CD8-positive, alpha-beta memory T cell (primary cell): Measurements from ENCODE around the gene PECR. TPM values are rescaled to one million over a fixed set of nuclear protein-coding genes. Genes with fewer than 3 reads are reported as not detected.

Source experiments
- CTCF ChIA-PET: fragments of 350-600 bp; sonication (Branson Sonifier 250); formaldehyde crosslinking; loops from one replicate; lab custom pipeline; 2021; ENCODE audit warnings: antibody characterized with exemption; lab: Charles Lee
- POLR2A ChIA-PET: fragments of 350-600 bp; sonication (Branson Sonifier 250); formaldehyde crosslinking; loops from one replicate; lab custom pipeline; 2021; ENCODE audit warnings: antibody characterized with exemption; lab: Charles Lee
- DNase-seq, 5 donors: peaks; one replicate each; pipeline versions ENCODE4 v3.0.0 to v3.0.0-alpha.2; 2020 to 2022; ENCODE audit warnings: mixed read lengths in 1 of 5
- H3K27ac ChIP-seq: one replicate; pipeline ENCODE4 v1.7.0; 2013; ENCODE audit warnings: low read depth, mild to moderate bottlenecking, low read length, moderate library complexity
- H3K27me3 ChIP-seq: 2 replicates; pipeline ENCODE4 v1.7.0; 2013; ENCODE audit warnings: low read length, mild to moderate bottlenecking; ENCODE audit not compliant: insufficient read depth, poor library complexity, severe bottlenecking
- H3K36me3 ChIP-seq: 2 replicates; pipeline ENCODE4 v1.7.0; 2013; ENCODE audit warnings: mild to moderate bottlenecking, low read length, moderate library complexity; ENCODE audit not compliant: insufficient read depth
- H3K4me1 ChIP-seq: 2 replicates; pipeline ENCODE4 v1.7.0; 2013; ENCODE audit warnings: mild to moderate bottlenecking, low read length, moderate library complexity; ENCODE audit not compliant: insufficient read depth
- H3K4me3 ChIP-seq: 2 replicates; pipeline ENCODE4 v1.7.0; 2013; ENCODE audit warnings: mild to moderate bottlenecking, low read length
- H3K9me3 ChIP-seq: 2 replicates; pipeline ENCODE4 v1.7.0; 2013; ENCODE audit warnings: mild to moderate bottlenecking, low read length
- H3K27ac Mint-ChIP-seq, 8 donors: one replicate each; pipeline ENCODE4 v1.8.0; 2020 to 2021; ENCODE audit warnings: mixed read lengths in 8 of 8, mild to moderate bottlenecking in 6 of 8, inconsistent platforms in 3 of 8, moderate library complexity in 3 of 8
- H3K27me3 Mint-ChIP-seq, 2 donors: one replicate each; pipeline ENCODE4 v1.8.0; 2020 to 2021; ENCODE audit warnings: mixed read lengths in 2 of 2, mild to moderate bottlenecking in 1 of 2, moderate library complexity in 1 of 2
- H3K36me3 Mint-ChIP-seq, 3 donors: one replicate each; pipeline ENCODE4 v1.8.0; 2020 to 2021; ENCODE audit warnings: mixed read lengths in 3 of 3, inconsistent platforms in 1 of 3, mild to moderate bottlenecking in 1 of 3
- H3K4me1 Mint-ChIP-seq, 3 donors: one replicate each; pipeline ENCODE4 v1.8.0; 2020 to 2021; ENCODE audit warnings: mixed read lengths in 3 of 3, inconsistent platforms in 1 of 3, mild to moderate bottlenecking in 1 of 3
- H3K4me3 Mint-ChIP-seq, 7 donors: one replicate each; pipeline ENCODE4 v1.8.0; 2020 to 2021; ENCODE audit warnings: mixed read lengths in 7 of 7, mild to moderate bottlenecking in 6 of 7, moderate library complexity in 4 of 7, inconsistent platforms in 2 of 7
- H3K9me3 Mint-ChIP-seq, 5 donors: one replicate each; pipeline ENCODE4 v1.8.0; 2020 to 2022; ENCODE audit warnings: mixed read lengths in 5 of 5, mild to moderate bottlenecking in 3 of 5, moderate library complexity in 2 of 5, inconsistent platforms in 1 of 5
- polyA plus RNA-seq: library from polyadenylated mRNA; unstranded; fragments of 300-500 nt; fragmentation: Illumina TruSeq; gene quantifications from one replicate; pipeline ENCODE4 v1.2.3, GENCODE V29; 2021
- total RNA-seq, 2 experiments: library from RNA; stranded (reverse); gene quantifications; one replicate each; pipeline ENCODE4 v1.2.3, GENCODE V29; 2021

The PECR gene
- total and polyA plus RNA-seq, 3 experiments from 2014 or later, result 10.5 to 24.4 (median 12.6) TPM

DNA sequence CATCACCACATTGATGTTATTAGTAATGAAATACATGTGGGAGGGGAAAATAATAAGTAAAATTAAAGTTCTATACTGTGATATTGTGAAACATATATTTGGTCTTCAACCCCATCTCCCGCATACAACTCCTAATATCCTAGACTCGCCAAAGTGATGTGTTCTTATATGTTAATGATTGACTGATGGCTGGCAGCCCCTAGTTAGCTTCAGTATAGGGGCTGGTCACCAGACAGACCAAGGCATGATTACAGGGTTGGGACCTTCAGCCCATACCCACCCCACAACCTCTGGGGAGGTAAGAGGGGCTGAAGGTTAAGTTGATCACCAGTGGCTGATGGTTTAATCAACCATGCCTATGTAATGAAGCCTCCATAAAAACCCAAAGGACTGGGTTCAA is 40.2 kb downstream of the PECR start:
- Histone ChIP-seq H3K9me3 (no peaks in the 10 kb centered on the region), H3K4me1 (no peaks in the 10 kb centered on the region), H3K36me3 (peaks cover 15% of the 10 kb centered on the region), H3K27me3 (no peaks in the 10 kb centered on the region), H3K27ac (no peak overlapping the region), H3K4me3 (no peak overlapping the region)
- H3K9me3 Mint-ChIP-seq, result no peaks in the 10 kb centered on the region
- no peak overlapping the region for H3K4me3 Mint-ChIP-seq
- ChIA-PET POLR2A (no interaction called here), CTCF (no interaction called here)
- peaks cover 6 to 61% (median 16%) of the 10 kb centered on the region in 3 donors for H3K36me3 Mint-ChIP-seq
- H3K27me3 Mint-ChIP-seq, result no peaks in the 10 kb centered on the region
- H3K27ac Mint-ChIP-seq, result no peak overlapping the region
- DNase-seq, result no peak
- no peaks in the 10 kb centered on the region for H3K4me1 Mint-ChIP-seq

DNA sequence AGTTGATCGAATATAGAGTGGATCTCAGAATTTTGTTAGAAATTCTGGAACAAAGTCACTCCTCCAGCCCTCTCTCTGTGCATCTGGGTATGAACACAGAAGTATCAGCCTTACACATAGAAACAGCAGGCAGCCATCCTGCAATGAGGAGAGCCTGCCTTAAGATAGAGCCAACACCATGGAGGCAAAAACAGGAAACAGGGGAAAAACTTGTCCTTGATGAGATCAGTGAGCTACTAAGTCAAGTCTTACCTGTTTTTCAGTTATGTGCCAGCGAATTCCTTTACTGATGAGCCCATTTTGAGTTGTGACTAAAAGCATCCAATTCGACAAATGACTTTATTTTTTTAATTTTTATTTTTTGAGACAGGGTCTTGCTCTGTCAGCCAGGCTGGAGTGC is 41.7 kb downstream of the PECR start:
- Mint-ChIP-seq H3K9me3 (no peaks in the 10 kb centered on the region), H3K4me1 (no peaks in the 10 kb centered on the region), H3K36me3 (peaks cover 6 to 61% (median 14%) of the 10 kb centered on the region in 3 donors), H3K4me3 (no peak overlapping the region), H3K27ac (peak overlapping the region in 3 of 8 donors; percentile 25 to 74 (median 47)), H3K27me3 (no peaks in the 10 kb centered on the region)
- H3K4me3 ChIP-seq, result no peak overlapping the region
- H3K4me1 ChIP-seq, result no peaks in the 10 kb centered on the region
- H3K27ac ChIP-seq, result no peak overlapping the region
- peaks cover 16% of the 10 kb centered on the region for H3K36me3 ChIP-seq
- no peaks in the 10 kb centered on the region for H3K27me3 ChIP-seq
- no peaks in the 10 kb centered on the region for H3K9me3 ChIP-seq
- POLR2A ChIA-PET, result no interaction called here
- CTCF ChIA-PET, result interaction anchor here (0.8 kb wide), 1 partner anchor 27 kb away, joined by 3 read pairs; no protein-coding TSS in a partner anchor
- no peak for DNase-seq

- no peak overlapping the region for H3K27ac ChIP-seq
- DNase-seq, result peak; percentile 57 to 82 (median 60)
- Mint-ChIP-seq H3K36me3 (peaks cover 0 to 42% (median 12%) of the 10 kb centered on the region in 3 donors), H3K4me1 (peaks cover 3 to 8% (median 3%) of the 10 kb centered on the region in 3 donors), H3K4me3 (no peak overlapping the region), H3K27ac (no peak overlapping the region), H3K27me3 (no peaks in the 10 kb centered on the region), H3K9me3 (no peaks in the 10 kb centered on the region)
- H3K4me3 ChIP-seq, result no peak overlapping the region
- POLR2A ChIA-PET, result no interaction called here
- H3K36me3 ChIP-seq, result peaks cover 6% of the 10 kb centered on the region
- no peaks in the 10 kb centered on the region for H3K4me1 ChIP-seq
- no peaks in the 10 kb centered on the region for H3K9me3 ChIP-seq
- H3K27me3 ChIP-seq, result no peaks in the 10 kb centered on the region
- CTCF ChIA-PET, result interaction anchor here (0.6 to 4.8 kb wide), 30 partner anchors 9 to 632 kb away, joined by 3 to 27 read pairs (median 4); partner anchors contain the start of gene XRCC5
These were observed 47.5 kb downstream of the PECR start for GRCh38 chr2:216034065-216034464.

- H3K4me3 ChIP-seq, result no peak overlapping the region
- no peaks in the 10 kb centered on the region for H3K27me3 ChIP-seq
- CTCF ChIA-PET, result interaction anchor here (0.6 to 4.8 kb wide), 29 partner anchors 8 to 633 kb away, joined by 3 to 27 read pairs (median 4); partner anchors contain the start of gene XRCC5
- POLR2A ChIA-PET, result no interaction called here
- Mint-ChIP-seq H3K9me3 (no peaks in the 10 kb centered on the region), H3K27me3 (no peaks in the 10 kb centered on the region), H3K4me3 (no peak overlapping the region), H3K4me1 (peaks cover 3 to 8% (median 3%) of the 10 kb centered on the region in 3 donors), H3K36me3 (peaks cover 0 to 42% (median 12%) of the 10 kb centered on the region in 3 donors), H3K27ac (no peak overlapping the region)
- DNase-seq, result no peak
- no peaks in the 10 kb centered on the region for H3K4me1 ChIP-seq
- H3K9me3 ChIP-seq, result no peaks in the 10 kb centered on the region
- H3K27ac ChIP-seq, result no peak overlapping the region
- peaks cover 6% of the 10 kb centered on the region for H3K36me3 ChIP-seq
These were observed 48.2 kb downstream of the PECR start for GRCh38 chr2:216033403-216033802.

DNA sequence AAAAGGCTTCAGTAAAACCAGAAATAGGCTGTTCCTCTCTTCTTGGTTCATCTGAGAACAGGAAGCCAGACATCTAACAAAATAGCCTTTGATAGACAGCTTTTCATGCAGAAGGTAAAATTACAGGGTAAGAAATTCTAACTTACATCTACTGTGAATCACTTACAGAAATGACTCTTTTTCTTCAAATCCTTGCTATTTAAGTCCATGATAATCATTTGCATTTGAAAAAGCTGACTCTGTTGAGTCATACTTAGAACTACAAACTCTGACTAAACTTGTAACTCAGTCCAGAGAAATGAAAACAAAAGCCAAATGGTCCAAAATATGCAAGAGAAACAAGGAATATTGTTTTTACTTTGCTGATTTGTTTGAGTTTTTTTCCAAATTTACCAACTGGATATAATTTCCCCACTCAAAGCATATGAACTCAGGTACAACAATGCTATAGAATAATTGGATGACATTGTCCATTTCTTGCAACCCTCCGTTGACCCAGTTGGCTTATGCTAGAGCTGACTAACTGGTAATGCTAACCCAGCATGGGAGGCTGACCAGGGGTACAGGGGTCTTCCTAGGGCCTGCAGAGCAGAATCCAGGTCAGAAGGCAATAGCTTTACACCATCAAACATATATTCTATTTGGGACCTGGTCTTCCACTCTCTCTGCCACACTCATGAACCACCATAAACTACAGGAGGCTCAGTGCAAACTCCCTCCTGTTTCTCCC is 49.5 kb downstream of the PECR start:
- Mint-ChIP-seq H3K36me3 (peaks cover 0 to 35% (median 13%) of the 10 kb centered on the region in 3 donors), H3K4me1 (peaks cover 3 to 8% (median 3%) of the 10 kb centered on the region in 3 donors), H3K9me3 (no peaks in the 10 kb centered on the region), H3K27ac (peak overlapping the region in 1 of 8 donors; percentile 35), H3K27me3 (no peaks in the 10 kb centered on the region), H3K4me3 (no peak overlapping the region)
- Histone ChIP-seq H3K4me1 (no peaks in the 10 kb centered on the region), H3K27ac (no peak overlapping the region), H3K27me3 (no peaks in the 10 kb centered on the region), H3K36me3 (peaks cover 6% of the 10 kb centered on the region), H3K9me3 (no peaks in the 10 kb centered on the region), H3K4me3 (no peak overlapping the region)
- CTCF ChIA-PET, result interaction anchor here (0.9 to 4.8 kb wide), 7 partner anchors 11 to 634 kb away, joined by 3 to 27 read pairs (median 3); partner anchors contain the start of gene XRCC5
- DNase-seq, result no peak
- POLR2A ChIA-PET, result no interaction called here

DNA sequence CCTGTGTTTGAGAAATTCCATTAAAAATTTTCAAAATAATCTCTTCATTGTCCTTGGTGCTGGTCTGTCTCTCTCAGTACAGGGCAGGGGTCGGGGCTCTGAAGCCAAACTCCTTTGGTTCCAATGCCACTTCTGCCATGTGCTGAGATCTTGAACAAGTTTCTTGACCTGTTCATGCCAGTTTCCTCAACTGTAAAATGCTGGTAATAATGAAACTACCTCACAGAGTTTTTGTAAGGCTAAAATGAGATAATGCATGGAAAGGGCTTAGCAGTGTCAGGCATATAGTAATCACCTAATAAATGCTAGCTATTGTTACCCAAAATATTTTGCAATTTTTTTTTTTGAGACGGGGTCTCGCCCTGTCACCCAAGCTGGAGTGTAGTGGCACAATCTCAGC is 51.4 kb downstream of the PECR start:
- no peak overlapping the region for H3K4me3 Mint-ChIP-seq
- H3K4me1 ChIP-seq, result no peaks in the 10 kb centered on the region
- CTCF ChIA-PET, result interaction anchor here (0.8 kb wide), 1 partner anchor 8 kb away, joined by 4 read pairs; no protein-coding TSS in a partner anchor

DNA sequence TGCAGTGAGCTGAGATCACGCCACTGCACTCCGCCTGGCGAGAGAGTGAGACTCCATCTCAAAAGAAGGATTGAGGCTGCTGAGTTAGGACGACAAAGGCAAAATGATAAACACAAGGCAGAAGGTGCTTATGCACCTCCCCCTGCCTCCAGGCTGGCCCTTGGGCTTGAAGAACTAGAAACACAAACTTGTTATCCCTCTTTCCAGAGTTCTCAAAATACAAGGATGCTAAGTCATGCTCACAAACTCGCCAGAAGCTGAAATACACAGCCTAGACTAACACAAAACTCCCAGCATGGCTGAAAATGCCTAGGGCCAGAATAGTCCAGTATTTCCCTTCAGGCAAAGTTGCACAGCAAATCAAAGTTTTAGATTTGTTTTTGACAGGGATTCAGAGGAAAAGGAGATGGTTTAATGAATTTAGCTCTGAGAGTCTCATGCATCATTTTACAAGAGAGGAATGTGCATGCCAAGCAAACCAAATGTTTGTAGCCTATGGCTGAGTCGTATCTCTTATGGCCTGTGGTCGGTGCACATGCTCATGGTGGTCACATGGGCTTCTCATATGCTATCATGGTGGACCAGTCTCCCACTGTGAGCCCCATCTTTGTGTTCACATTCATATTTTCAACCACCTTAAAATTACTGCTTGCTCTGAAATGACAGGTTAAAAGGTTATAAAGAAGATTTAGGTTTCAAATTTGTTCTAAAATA is 52.0 kb downstream of the PECR start:
- Mint-ChIP-seq H3K4me1 (peaks cover 3 to 8% (median 3%) of the 10 kb centered on the region in 3 donors), H3K27ac (peak overlapping the region in 3 of 8 donors; percentile 38 to 54 (median 41)), H3K4me3 (no peak overlapping the region), H3K36me3 (peaks cover 0 to 24% (median 9%) of the 10 kb centered on the region in 3 donors), H3K27me3 (no peaks in the 10 kb centered on the region), H3K9me3 (no peaks in the 10 kb centered on the region)
- CTCF ChIA-PET, result interaction anchor here (0.8 to 1.0 kb wide), 2 partner anchors 8 to 637 kb away, joined by 3 to 4 read pairs; no protein-coding TSS in a partner anchor
- DNase-seq, result no peak
- Histone ChIP-seq H3K36me3 (no peaks in the 10 kb centered on the region), H3K9me3 (no peaks in the 10 kb centered on the region), H3K4me3 (no peak overlapping the region), H3K4me1 (no peaks in the 10 kb centered on the region), H3K27me3 (no peaks in the 10 kb centered on the region), H3K27ac (no peak overlapping the region)
- POLR2A ChIA-PET, result no interaction called here

More for the DNA sequence above, 51.4 kb downstream of the PECR start:
- no peak overlapping the region for H3K27ac ChIP-seq
- POLR2A ChIA-PET, result no interaction called here
- Mint-ChIP-seq H3K9me3 (no peaks in the 10 kb centered on the region), H3K4me1 (peaks cover 3 to 8% (median 3%) of the 10 kb centered on the region in 3 donors), H3K27me3 (no peaks in the 10 kb centered on the region), H3K36me3 (peaks cover 0 to 29% (median 9%) of the 10 kb centered on the region in 3 donors), H3K27ac (no peak overlapping the region)
- no peaks in the 10 kb centered on the region for H3K9me3 ChIP-seq
- no peak for DNase-seq
- no peaks in the 10 kb centered on the region for H3K27me3 ChIP-seq
- H3K4me3 ChIP-seq, result no peak overlapping the region
- H3K36me3 ChIP-seq, result no peaks in the 10 kb centered on the region
